Neural cell (in vitro differentiated cells): ENCODE results near the gene TMEM247. TPM values are rescaled to one million over a fixed set of nuclear protein-coding genes. Genes with fewer than 3 reads are reported as not detected.

Experiments
- H2AFZ ChIP-seq: fragments of 200-600, 300-800 bp; sonication (generic), shearing (Covaris generic); 2 replicates; pipeline ENCODE4 v1.6.0; 2014; ENCODE audit warnings: low read depth, mild to moderate bottlenecking, antibody characterized with exemption, low read length, moderate library complexity
- H3F3A ChIP-seq: fragments of 200-600 bp; shearing (Covaris generic); 2 replicates; pipeline ENCODE4 v1.6.1; 2016; ENCODE audit warnings: mild to moderate bottlenecking, moderate library complexity, mixed read lengths, antibody characterized with exemption, low read length; ENCODE audit not compliant: insufficient read depth, poor library complexity, severe bottlenecking
- H3K27ac ChIP-seq: fragments of 200-600, 300-800 bp; sonication (generic), shearing (Covaris generic); 2 replicates; pipeline ENCODE4 v1.5.1; 2014; ENCODE audit warnings: mild to moderate bottlenecking, low read length, moderate library complexity
- H3K27me3 ChIP-seq: fragments of 300-800, 200-600 bp; sonication (generic), shearing (Covaris generic); 2 replicates; pipeline ENCODE4 v1.6.0; 2014; ENCODE audit warnings: mild to moderate bottlenecking, low read depth, low read length, moderate library complexity; ENCODE audit not compliant: insufficient read depth
- H3K36me3 ChIP-seq: fragments of 300-800, 200-600 bp; sonication (generic), shearing (Covaris generic); 2 replicates; pipeline ENCODE4 v1.5.1; 2014; ENCODE audit warnings: mild to moderate bottlenecking, antibody characterized with exemption, low read length, moderate library complexity; ENCODE audit not compliant: insufficient read depth
- H3K4me2 ChIP-seq: fragments of 300-800, 200-600 bp; sonication (generic), shearing (Covaris generic); 2 replicates; pipeline ENCODE4 v1.6.0; 2014; ENCODE audit warnings: mild to moderate bottlenecking, low read length
- H3K4me3 ChIP-seq: fragments of 300-800, 200-600 bp; sonication (generic), shearing (Covaris generic); 2 replicates; pipeline ENCODE4 v1.5.1; 2014; ENCODE audit warnings: mild to moderate bottlenecking, low read length, moderate library complexity
- H3K79me2 ChIP-seq: fragments of 200-600 bp; shearing (Covaris generic); replicated peaks from 2 replicates; pipeline ENCODE4 v1.6.0; 2014; ENCODE audit warnings: mild to moderate bottlenecking, low read length, moderate library complexity; ENCODE audit not compliant: insufficient read depth
- H3K9ac ChIP-seq: fragments of 300-800, 200-600 bp; sonication (generic), shearing (Covaris generic); 2 replicates; pipeline ENCODE4 v1.6.1; 2016; ENCODE audit warnings: mild to moderate bottlenecking, low read length, mixed read lengths
- H3K9me2 ChIP-seq: fragments of 200-600 bp; shearing (Covaris generic); 2 replicates; pipeline ENCODE4 v1.6.1; 2016; ENCODE audit warnings: mild to moderate bottlenecking, low read length, mixed read lengths; ENCODE audit not compliant: insufficient read depth
- H3K9me3 ChIP-seq: fragments of 200-600, 300-800 bp; sonication (generic), shearing (Covaris generic); 2 replicates; pipeline ENCODE4 v1.6.1; 2016; ENCODE audit warnings: mild to moderate bottlenecking, mixed run types, low read length, moderate library complexity, mixed read lengths
- H4K20me1 ChIP-seq: fragments of 200-600 bp; shearing (Covaris generic); 2 replicates; pipeline ENCODE4 v1.6.1; 2016; ENCODE audit warnings: mild to moderate bottlenecking, mixed run types; ENCODE audit not compliant: insufficient read depth
- CTCF ChIP-seq: fragments of 450-650 bp; IDR thresholded peaks from 2 replicates; pipeline ENCODE4 v1.5.1; 2014; ENCODE audit warnings: antibody characterized with exemption, mild to moderate bottlenecking, moderate library complexity; ENCODE audit not compliant: poor library complexity, severe bottlenecking
- EP300 ChIP-seq: fragments of 450-650 bp; conservative IDR thresholded peaks from 2 replicates; pipeline ENCODE4 v1.6.1; 2014; ENCODE audit warnings: antibody characterized with exemption, mild to moderate bottlenecking, moderate library complexity; ENCODE audit not compliant: poor library complexity, severe bottlenecking
- EZH2 ChIP-seq: fragments of 200-600, 300-800 bp; shearing (Covaris generic), sonication (generic); IDR thresholded peaks from 2 replicates; pipeline ENCODE4 v1.6.1; 2014; ENCODE audit warnings: antibody characterized with exemption, low read length, borderline replicate concordance, mild to moderate bottlenecking; ENCODE audit not compliant: insufficient read depth, poor library complexity, severe bottlenecking
- MXI1 ChIP-seq: fragments of 450-650 bp; conservative IDR thresholded peaks from 2 replicates; pipeline ENCODE4 v1.6.1; 2014; ENCODE audit warnings: antibody characterized with exemption, mild to moderate bottlenecking; ENCODE audit not compliant: poor library complexity, severe bottlenecking
- POLR2AphosphoS5 ChIP-seq: IDR thresholded peaks from 2 replicates; pipeline ENCODE4 v1.6.1; 2012
- RAD21 ChIP-seq: fragments of 450-650 bp; conservative IDR thresholded peaks from 2 replicates; pipeline ENCODE4 v1.6.1; 2014; ENCODE audit warnings: antibody characterized with exemption, mild to moderate bottlenecking, moderate library complexity
- REST ChIP-seq: IDR thresholded peaks from 2 replicates; pipeline ENCODE4 v1.6.1; 2012; ENCODE audit warnings: borderline replicate concordance
- SMC3 ChIP-seq: fragments of 450-650 bp; conservative IDR thresholded peaks from 2 replicates; pipeline ENCODE4 v1.6.1; 2014; ENCODE audit warnings: antibody characterized with exemption, mild to moderate bottlenecking, moderate library complexity; ENCODE audit not compliant: poor library complexity
- TAF1 ChIP-seq: IDR thresholded peaks from 2 replicates; pipeline ENCODE4 v1.6.1; 2012; ENCODE audit warnings: low read depth
- polyA plus RNA-seq: library from polyadenylated mRNA; depleted of rRNA; stranded (reverse); fragments of >200 nt; gene quantifications from 2 replicates; pipeline ENCODE4 v1.2.3, GENCODE V29; 2014

Gene TMEM247
- polyA plus RNA-seq, 1 donor from 2014 or later: not detected

- Histone ChIP-seq H3K79me2 (no peaks in the 10 kb centered on the region), H3K27ac (no peak overlapping the region), H3K9me2 (no peaks in the 10 kb centered on the region), H2AFZ (no peak overlapping the region), H3K4me3 (no peak overlapping the region), H3K27me3 (no peaks in the 10 kb centered on the region), H3K9ac (no peak overlapping the region), H3F3A (no peaks in the 10 kb centered on the region), H3K4me2 (no peak overlapping the region), H3K36me3 (no peaks in the 10 kb centered on the region), H3K9me3 (no peaks in the 10 kb centered on the region), H4K20me1 (no peaks in the 10 kb centered on the region)
- TF ChIP-seq CTCF (no peak), TAF1 (no peak), MXI1 (no peak)
Measured at GRCh38 chr2:46509804-46510203, 30.4 kb downstream of the TMEM247 start.

- H3K4me3 ChIP-seq: no peak overlapping the region
Measured at GRCh38 chr2:46510598-46511177, 31.3 kb downstream of the TMEM247 start.

More at GRCh38 chr2:46510598-46511177, 31.3 kb downstream of the TMEM247 start:
- Histone ChIP-seq H3F3A (no peaks in the 10 kb centered on the region), H2AFZ (no peak overlapping the region), H3K4me2 (no peak overlapping the region), H3K27ac (no peak overlapping the region), H3K9ac (no peak overlapping the region), H3K9me3 (no peaks in the 10 kb centered on the region), H4K20me1 (no peaks in the 10 kb centered on the region), H3K9me2 (no peaks in the 10 kb centered on the region), H3K79me2 (no peaks in the 10 kb centered on the region), H3K36me3 (no peaks in the 10 kb centered on the region), H3K27me3 (no peaks in the 10 kb centered on the region)
- TF ChIP-seq TAF1: no peak
- no peak for TF ChIP-seq RAD21
- TF ChIP-seq POLR2AphosphoS5: no peak
- no peak for TF ChIP-seq EP300
- TF ChIP-seq MXI1: no peak
- no peak for TF ChIP-seq EZH2
- no peak for TF ChIP-seq CTCF
- TF ChIP-seq REST: no peak
- TF ChIP-seq SMC3: no peak
